NCI-H1417 (cell line): Measurements from ENCODE around the gene PCSK6.

Experiments used
- DNase-seq, 3 experiments: peaks; one replicate each; lab custom pipeline; 2025; lab: John Stamatoyannopoulos, UW

The PCSK6 gene

DNA sequence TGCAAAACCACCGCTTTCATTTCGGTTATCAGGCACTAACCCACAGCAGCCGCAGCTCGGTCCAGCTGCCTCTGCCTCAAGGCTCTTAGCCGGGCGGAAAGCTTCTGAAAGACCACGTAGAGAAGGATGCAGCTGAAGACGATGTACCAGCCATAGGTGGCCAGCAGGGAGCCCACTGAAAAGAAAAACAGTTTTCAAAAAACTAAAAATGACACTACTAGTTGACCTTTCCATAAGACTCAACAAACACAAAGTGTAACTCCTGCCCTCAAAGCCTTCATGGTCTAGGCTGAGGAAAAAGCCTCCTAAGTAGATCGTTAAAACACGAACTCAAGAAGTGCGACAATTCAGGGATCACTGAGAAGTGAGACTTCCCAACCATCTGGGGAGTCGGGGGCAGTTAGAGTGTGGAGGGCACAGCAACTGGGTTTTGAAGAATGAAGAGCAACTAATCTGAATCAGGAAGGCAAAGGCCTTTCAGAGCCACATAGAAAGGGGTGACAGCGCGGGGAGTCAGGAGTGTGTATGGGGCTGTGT, 212.9 kb downstream of the PCSK6 start:
- DNase-seq: peak in 2 of 3 experiments; percentile 30 to 61

DNA sequence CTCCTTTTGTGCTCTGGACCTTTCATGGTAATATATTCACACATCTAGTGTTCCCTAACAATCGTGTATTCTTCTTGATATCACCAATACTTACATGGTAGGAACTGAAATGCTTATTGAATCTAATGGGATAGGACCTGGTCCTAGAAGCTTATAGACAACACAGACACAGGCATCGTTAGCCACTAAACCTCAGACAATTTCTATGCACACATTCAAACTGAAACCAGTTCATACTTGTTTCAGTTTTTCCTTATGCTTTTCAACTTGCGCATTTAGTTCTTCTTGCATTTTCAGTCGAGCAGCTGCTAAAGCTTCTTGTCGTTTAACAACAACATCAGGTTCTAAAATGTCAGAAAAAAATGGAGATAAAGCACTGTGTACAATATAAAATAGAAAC, 214.5 kb downstream of the PCSK6 start:
- no peak for DNase-seq

DNA sequence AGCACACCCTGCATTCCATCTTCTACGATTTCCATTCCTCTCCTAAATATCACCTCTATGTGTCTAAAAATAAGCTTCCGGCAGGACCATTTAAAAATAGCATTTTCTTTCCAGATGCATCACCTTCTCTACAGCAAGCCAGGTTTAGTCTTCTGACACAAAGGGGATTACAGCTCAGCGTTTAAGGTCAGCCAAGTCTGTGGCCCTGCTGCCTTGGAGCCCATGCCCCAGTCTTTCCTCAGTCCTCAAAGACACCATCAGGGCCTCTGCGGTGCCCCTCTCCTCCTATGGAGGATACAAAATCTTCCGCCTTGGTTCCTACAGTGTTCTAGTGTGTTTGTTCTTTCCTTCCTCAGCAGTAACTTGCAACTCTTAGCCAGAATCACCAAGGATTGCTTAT, 216.0 kb downstream of the PCSK6 start:
- DNase-seq: no peak

DNA sequence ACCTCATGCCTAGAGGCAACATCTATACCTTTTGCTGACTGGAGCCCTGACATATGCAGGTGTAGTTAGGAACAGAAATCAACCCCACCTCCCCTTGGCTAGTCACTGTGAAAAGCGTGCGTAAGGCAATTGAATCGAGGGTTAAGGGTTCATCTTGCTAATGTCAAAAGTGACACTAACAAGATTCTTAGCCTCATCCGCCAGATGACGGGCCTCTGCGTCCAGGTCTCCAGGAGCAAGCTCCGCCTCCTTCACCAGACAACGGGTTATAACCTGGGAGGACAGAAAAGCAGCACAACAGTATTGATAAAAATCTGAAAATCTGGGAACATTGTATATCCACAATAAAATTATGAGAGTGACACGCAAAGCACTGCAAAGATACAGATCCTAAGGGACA, 216.9 kb downstream of the PCSK6 start:
- DNase-seq: no peak

DNA sequence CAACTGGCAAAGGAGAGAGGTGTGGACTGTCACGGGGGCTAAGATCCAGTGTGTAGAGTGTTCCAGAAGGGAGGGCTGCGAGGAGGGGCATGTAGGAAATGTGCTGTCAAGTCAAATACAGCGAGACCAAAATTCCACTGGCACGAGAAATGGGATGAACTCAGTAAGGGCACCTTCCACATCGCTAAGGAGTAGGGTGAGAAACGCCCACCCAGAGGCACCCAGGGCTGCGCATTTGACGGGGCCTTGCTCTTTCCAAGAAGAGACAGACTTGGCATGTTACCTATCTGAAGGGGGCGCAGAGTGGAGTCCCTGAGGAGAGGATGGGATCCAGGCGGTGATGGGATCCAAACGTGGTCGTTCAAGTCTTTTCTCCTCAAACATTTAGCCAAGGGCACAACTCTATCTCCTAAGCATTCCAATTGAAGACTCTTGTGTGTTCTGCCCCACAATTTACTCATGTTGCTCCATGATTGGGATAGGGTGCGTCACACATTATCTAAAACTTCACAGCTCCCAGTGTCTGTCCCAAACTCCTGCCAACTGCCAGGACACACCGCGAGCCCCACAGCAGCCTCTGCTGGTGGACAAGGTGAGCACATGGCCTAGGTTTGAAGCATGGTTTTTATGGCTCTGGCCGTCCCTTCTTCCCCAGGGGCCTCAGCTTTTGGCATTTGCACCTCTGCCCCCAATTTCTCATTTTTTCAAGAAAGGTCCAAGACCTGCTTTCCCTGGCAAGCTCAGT, 219.9 kb downstream of the PCSK6 start:
- DNase-seq: no peak

DNA sequence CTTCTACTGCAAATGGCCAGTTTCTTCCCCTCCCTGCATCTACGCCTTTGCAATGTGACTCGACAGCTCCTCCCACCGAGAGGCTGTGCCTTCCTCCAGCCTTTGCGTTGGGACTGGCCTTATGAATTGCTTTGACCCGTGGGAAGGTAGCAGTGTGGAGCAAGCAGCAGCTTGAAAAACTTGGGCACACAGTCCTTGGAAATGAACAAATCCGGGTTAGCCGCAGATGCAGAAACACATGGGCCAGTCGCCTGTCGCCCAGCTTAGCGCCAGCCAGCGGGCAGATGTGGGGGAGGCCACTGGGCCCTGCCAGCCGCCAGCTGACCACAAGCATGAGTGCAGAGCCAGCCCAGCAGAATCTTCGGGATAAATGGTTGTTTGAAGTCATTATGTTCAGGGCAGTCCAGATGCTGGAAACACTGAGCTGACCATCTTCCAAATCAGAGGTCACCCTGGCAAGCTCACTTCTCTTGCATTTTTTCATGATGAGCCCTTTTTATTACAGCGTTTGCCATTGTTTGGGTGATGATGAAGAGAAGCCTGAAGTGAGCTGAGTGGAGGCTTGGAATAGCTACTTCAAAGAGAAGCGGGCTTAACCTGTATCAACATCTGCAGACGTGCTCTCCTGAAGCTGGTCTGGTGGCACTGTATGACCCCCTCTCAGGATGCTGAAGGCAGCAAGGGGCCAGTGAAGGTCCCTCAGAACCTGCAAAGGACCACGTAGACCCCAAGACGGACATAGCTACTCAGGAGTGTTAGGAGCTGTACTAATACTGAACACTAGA, 222.0 kb downstream of the PCSK6 start:
- DNase-seq: no peak

DNA sequence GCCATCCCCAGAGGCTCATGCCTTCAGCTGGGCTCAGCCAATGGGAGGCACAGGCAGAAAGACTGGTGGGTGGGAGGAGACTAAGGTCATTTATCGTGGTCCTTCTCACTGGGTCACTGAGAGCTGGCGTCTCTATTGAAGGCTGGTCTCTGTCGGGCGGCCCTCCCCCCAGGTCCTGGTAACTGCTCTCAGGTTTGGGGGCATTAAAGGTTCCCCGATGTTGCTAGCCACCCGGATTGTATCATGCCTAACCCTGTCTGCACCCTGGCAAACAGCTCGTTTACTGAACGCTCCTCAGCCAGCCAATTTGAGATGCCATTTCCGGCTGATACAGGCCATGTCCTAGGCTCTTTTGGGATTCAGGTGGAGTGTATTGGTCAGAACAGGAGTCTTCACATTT, 222.7 kb downstream of the PCSK6 start:
- no peak for DNase-seq

DNA sequence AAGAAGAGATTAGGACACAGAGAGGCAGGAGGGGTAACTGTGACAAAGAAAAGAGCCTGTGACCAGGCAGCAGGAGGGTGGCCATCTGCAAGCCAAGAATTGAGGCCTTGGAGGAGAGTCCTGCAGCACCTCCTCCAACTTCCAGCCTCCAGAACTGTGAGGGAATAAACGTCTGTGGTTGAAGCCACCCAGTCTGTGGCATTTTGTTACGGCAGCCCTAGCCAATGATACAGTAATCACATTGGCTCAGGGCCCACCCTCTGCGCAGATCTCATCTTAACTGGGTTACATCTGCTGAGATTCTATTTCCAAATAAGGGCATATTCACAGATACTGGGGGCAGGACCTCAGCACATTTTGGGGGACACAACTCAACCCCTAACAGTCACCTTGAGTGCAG, 223.5 kb downstream of the PCSK6 start:
- no peak for DNase-seq

DNA sequence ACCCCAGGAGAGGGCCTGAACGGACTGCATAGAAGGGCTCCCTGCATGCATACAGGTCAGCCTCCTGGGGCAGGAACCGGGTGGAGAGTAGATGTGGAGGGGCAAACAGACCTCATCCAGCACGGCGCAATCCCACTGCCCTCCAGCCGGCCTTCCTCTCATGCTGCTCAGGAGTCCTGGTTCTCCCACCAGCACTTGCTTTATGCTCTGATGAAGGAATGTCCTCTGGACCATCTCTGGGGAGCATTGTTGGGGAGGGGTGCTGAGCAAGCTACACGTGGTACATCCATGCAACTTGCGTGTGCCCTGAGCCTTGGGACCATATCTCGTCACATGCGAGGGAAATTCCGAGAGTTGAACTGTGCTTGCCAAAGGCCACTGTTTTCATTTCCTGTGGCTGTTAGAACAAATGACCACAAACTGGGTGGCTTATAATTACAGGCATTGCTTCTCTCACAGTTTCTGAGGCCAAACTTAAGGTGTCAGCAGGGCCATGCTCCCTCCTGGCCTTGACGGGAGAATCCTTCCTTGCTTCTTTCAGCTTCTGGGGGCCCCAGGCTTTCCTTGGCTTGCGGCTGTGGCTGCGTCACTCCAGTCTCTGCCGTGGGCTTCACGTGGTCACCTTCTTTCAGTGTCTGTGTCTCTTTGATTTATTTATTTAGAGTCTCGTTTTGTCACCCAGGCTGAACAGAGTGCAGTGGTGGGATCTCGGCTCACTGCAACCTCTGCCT, 224.4 kb downstream of the PCSK6 start:
- DNase-seq: no peak

DNA sequence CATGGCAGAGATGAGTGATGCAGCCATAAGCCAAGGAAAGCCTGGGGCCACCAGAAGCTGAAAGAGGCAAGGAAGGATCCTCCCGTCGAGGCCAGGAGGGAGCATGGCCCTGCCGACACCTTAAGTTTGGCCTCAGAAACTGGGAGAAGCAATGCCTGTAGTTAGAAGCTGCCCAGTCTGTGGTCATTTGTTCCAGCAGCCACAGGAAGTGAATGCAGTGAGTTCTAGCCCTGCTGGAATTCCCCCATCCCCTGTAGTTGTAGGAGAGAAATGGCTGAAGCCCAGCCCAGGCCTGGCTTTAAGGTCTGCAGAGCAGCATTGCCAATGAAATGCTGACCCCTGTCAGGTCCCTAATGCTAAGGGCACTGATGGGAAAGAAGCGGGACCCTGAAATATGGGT, 225.5 kb downstream of the PCSK6 start:
- no peak for DNase-seq

DNA sequence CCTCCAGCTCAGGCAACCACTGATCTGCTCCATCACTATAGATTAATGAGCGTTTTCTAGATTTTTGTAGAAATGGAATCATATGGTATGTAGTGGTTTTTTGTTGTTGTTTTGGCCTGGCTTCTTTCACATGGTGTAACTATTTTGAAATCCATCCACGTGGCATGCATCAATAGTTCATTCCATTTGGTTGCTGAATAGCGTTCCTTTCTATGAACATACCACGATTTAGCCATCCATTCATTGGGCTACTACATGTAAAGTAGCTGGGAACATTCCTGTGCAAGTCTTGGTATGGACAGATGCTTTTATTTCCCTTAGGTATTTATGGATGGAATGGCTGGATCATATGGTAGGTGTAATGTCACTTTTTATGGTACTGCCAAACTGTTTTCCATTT, 227.0 kb downstream of the PCSK6 start:
- DNase-seq: no peak

DNA sequence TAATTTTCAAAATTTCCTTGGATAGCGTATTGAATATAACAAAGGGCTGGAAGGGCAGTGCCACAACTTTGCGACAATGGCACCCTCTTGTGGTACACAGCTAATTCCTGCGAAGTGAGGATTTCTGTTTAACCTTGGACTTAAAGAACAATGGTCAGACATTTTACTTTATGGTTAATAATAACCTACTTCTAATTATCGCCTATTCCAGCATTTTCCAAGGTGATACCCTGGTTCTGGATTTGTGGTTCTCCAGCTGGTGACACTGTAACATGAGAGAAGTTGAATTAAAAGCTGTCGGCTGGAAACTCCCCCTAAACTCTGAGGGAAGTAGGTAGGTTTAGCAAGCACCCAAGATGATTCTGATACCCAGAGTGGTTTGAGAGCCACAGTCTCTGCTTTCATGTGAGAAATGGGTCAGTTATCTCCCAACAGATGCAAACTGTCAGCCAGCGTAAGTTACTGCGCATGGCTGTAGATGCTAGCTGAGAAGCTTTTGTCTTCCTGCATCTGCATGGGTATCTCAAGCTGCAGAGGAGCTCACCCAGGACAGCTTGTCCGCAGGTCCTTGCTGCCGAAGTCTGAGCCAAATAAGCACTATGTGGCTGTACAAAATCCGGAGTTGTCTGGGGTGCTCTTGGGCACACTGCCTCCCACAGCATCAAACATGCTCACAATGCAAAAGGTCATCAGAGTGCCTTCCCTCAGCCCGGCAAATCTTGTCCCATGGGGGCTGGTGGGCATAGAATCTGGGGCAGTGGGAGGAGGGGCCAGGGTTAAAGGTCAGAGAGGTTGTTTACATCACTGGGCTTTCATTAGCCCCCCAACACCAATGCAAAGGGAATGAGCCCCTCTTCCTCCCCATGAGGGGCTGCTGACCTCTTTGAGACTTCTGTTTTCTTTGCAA, 231.0 kb downstream of the PCSK6 start:
- DNase-seq: peak; percentile 69 to 89 (median 87)

DNA sequence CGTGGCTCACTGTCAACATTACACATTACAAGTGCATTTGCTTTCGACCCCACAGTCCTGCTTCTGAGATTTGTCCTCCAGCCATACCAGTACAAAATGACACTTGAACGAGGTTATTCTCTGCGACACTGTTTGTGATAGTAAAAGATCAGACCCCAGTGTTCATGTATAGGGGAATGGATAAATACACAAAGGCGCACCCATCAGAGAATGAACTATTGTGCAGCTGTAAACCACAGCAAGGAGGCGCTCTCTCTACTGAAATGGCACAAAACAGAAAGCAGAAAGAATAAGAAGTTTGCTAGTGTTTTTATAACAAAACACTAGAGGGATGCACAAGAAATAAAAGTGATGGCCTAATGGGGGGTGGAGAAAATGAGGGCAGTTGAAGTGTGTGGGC, 232.8 kb downstream of the PCSK6 start:
- DNase-seq: no peak

DNA sequence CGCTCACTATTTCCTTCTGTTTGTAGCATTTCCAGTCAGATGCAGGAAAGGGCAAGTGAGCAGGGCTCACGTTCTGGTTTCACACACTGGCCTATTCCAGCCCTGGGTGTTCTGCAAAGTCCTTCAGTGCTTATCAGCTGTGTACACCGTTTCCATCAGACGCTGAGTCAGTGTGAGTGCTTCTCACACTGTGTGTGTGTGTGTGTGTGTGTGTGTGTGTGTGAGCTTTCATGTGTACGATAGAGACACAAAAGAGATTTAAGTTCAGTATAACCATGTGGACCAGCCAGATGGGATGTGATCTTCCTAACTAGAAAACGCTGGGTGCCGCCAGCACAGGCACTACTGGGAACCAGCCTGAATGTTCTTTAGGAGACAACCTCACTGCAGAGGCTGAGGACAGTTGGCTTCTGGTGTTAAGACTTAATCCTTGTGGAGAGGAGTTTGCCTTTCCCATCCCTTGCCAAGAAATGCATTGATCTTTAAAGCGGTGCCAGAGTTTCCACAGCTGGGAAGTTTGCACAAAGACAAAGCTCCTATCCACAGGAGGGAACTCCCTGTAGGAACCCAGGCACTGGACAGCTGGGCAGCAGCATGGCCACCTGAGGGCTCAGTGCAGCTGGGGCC, 233.8 kb downstream of the PCSK6 start:
- DNase-seq: peak in 1 of 3 experiments; percentile 49

DNA sequence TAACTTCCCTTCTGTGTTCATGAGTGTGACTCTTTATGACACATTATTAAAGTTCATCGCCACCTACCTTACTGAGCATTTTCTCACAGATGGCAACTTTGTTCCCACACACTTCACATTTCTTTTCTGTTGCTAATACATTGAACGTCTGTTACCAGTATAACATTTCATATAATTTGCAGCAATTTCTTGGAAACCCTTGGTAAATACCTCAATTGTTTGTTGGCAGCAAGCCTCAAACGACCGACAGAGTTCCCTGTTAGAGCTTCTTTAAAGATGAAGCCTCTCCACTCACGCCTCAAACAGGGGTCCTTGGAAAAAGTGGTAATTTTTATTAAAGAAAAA, 234.5 kb downstream of the PCSK6 start:
- DNase-seq: no peak

DNA sequence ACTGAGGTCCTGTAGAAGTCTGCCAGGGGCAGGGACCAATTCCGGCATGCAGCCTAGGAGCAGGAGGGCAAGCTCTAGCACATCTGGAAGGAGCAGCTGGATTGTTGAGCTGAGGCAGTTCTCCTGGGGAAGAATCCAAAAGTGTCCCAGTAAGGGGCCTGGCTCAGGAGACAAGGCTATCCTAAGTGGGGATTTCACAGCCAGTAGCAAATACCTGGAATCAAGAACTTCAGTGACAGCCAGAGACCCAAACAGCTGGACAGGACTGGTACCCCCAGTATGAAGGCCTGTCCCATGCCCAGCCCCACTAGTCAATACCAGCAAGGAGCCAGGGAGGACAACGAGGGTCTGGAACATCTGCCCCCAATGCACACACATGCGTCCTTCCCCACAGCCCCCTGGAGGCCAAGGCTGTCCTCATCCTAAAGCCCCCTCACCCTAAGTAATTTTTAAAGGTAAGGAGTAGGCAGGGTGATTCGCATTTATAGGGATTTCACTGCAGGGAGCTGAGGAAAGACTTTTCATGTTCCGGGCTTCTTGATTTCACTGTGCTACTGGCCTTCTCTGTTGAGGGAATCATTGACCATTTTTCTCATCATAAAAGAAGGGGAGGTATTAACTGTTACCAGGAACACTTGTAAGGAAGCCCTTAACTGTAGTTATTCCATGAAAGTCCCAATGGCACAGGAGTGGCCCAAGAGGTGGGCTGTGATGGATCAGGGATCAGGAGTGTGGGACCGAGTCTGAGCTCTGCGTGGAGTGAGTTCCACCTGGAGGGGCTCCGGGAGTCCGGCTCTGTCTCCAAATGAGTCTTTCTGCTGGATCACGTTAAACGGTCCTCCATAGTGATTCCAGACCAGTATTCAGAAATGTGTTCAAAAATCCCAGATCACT, 235.1 kb downstream of the PCSK6 start:
- DNase-seq: no peak
